ENCODE results near the gene EEPD1. TPM values are rescaled to one million over a fixed set of nuclear protein-coding genes. Genes with fewer than 3 reads are reported as not detected.

EEPD1 gene
- total RNA-seq, 1 experiment from 2014 or later: 5.0 TPM

DNA sequence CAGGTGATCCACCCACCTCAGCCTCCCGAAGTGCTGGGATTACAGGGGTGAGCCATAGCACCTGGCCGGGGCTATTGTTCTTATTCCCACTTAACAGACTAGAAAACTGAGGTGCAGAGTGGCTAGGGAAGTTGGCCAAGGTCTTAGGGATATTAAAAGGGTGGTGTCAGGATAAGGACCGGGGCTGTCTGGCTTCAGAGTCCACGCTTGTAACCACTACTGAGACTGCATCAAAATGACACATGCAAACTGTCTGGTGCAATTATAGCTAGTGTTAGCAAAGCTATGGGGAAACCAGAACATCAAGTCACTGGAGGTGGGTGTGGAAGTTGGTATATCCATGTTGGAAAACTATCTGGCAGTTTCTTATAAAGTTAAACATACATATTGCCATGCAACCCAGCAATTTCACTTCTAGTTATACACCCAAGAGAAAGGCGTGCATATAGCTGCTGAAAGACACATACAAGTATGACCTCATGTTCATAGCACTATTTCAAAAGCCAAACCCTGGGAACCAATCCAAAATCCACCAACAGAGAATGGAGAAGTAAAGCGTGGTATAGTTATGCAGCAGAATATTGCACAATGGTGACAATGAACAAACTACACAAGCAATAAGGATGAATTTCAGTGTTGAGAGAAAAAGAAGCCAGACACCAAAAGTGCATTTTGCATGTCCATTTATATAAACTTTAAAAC is 33.9 kb upstream of the EEPD1 start:
- H3K4me2 ChIP-seq (ENCODE audit: insufficient read depth, insufficient read length, low read length): no peak overlapping the region
- no peaks in the 10 kb centered on the region for H3K23me2 ChIP-seq (ENCODE audit: insufficient read length, low read depth, low read length, poor library complexity, severe bottlenecking)
- TF ChIP-seq, protein P1, sequence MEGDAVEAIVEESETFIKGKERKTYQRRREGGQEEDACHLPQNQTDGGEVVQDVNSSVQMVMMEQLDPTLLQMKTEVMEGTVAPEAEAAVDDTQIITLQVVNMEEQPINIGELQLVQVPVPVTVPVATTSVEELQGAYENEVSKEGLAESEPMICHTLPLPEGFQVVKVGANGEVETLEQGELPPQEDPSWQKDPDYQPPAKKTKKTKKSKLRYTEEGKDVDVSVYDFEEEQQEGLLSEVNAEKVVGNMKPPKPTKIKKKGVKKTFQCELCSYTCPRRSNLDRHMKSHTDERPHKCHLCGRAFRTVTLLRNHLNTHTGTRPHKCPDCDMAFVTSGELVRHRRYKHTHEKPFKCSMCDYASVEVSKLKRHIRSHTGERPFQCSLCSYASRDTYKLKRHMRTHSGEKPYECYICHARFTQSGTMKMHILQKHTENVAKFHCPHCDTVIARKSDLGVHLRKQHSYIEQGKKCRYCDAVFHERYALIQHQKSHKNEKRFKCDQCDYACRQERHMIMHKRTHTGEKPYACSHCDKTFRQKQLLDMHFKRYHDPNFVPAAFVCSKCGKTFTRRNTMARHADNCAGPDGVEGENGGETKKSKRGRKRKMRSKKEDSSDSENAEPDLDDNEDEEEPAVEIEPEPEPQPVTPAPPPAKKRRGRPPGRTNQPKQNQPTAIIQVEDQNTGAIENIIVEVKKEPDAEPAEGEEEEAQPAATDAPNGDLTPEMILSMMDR (conservative IDR thresholded peaks at IDR 0.05): no peak
- H3K4me3 Mint-ChIP-seq: no peak overlapping the region
- H3K27me3 Mint-ChIP-seq (ENCODE audit: low read depth): peaks cover 2% of the 10 kb centered on the region
- H2AFZ ChIP-seq (ENCODE audit: low read length): no peak overlapping the region
- H3K4ac ChIP-seq (ENCODE audit: low read depth, low read length): no peak overlapping the region
- no peaks in the 10 kb centered on the region for H3K79me1 ChIP-seq (ENCODE audit: insufficient read depth, low read depth, low read length, poor library complexity, severe bottlenecking)
- no peak overlapping the region for H2BK5ac ChIP-seq (ENCODE audit: insufficient read length, low read length)
- WGBS (ENCODE audit: extremely low coverage, insufficient read length, low lambda C conversion rate): no CpG with 5 or more reads among the region's 6 CpGs
- H2BK15ac ChIP-seq (ENCODE audit: low read depth, low read length): no peak overlapping the region
- H3K27ac ChIP-seq (ENCODE audit: insufficient read length, low read depth, low read length): no peak overlapping the region
- no peak overlapping the region for H3K56ac ChIP-seq (ENCODE audit: insufficient read length, low read depth, low read length)
- no peak overlapping the region for H2BK12ac ChIP-seq (ENCODE audit: insufficient read length, low read depth, low read length)
- no peak overlapping the region for H3K9ac ChIP-seq (ENCODE audit: extremely low read depth, insufficient read length, low read length)
- H3K4me1 ChIP-seq (ENCODE audit: insufficient read depth, low read length): no peaks in the 10 kb centered on the region
- H2BK20ac ChIP-seq (ENCODE audit: low read depth, low read length, poor library complexity, severe bottlenecking): no peak overlapping the region
- H2BK120ac ChIP-seq (ENCODE audit: low read depth, low read length, poor library complexity, severe bottlenecking): no peak overlapping the region
- no peaks in the 10 kb centered on the region for H4K20me1 ChIP-seq (ENCODE audit: control insufficient read depth, insufficient read depth, insufficient read length)
- peaks cover 0 to 3% (median 2%) of the 10 kb centered on the region in 3 experiments; a peak in 3 of 7 replicates for H3K36me3 Mint-ChIP-seq (ENCODE audit: insufficient read depth in 1 of 3, low read depth in 3 of 3)
- H4K91ac ChIP-seq (ENCODE audit: insufficient read length, low read depth, low read length): no peak overlapping the region
- no peaks in the 10 kb centered on the region for H3K9me3 ChIP-seq (ENCODE audit: control insufficient read depth, low read depth, low read length)
- no peak overlapping the region for H4K5ac ChIP-seq (ENCODE audit: insufficient read length, low read depth, low read length)
- H4K8ac ChIP-seq (replicated peaks; ENCODE audit: insufficient read length, low read depth, low read length): no peak overlapping the region
- no peak overlapping the region for H2AK5ac ChIP-seq (ENCODE audit: insufficient read length, low read length)
- H3K27ac Mint-ChIP-seq: no peak overlapping the region
- no peaks in the 10 kb centered on the region for H3K27me3 ChIP-seq (ENCODE audit: insufficient read depth, low read length)
- peaks cover 11 to 17% of the 10 kb centered on the region in 2 experiments for H3K4me1 Mint-ChIP-seq
- no peak for DNase-seq
- H3K14ac ChIP-seq (ENCODE audit: insufficient read depth, low read length): no peak overlapping the region
- no peaks in the 10 kb centered on the region for H3K79me2 ChIP-seq (ENCODE audit: insufficient read depth, low read length)
- H3T11ph ChIP-seq (ENCODE audit: low read length): no peak overlapping the region
- no peak overlapping the region for H3K18ac ChIP-seq (ENCODE audit: insufficient read length, low read depth, low read length)
- H3K23ac ChIP-seq (ENCODE audit: insufficient read length, low read depth, low read length): no peak overlapping the region
- H3K9me3 Mint-ChIP-seq: peaks cover 3 to 16% of the 10 kb centered on the region in 2 experiments; a peak in 3 of 5 replicates

Measured in H9 (cell line).